ENCODE measurements around the gene PSMD4.
"Not testable (repeated sequence)": the region's sequence is repeated elsewhere in the genome, so short reads cannot be mapped to it uniquely, and the experiment has no call there.

Gene PSMD4

GRCh38 chr1:151254217-151255213, at the start of gene PSMD4:
TSS of gene PSMD4 (plus strand) at chr1:151254734. CDS start at chr1:151254783, 49 bp downstream.
- no peaks in the 10 kb centered on the region for H3K9me3 ChIP-seq (replicated peaks; ENCODE audit: insufficient read depth, low read length)
- H3F3A ChIP-seq (ENCODE audit: insufficient read depth, low read length) = peaks cover 13% of the 10 kb centered on the region
- peak within 1 kb of the TSS; percentile 79 for H3K9ac ChIP-seq (ENCODE audit: low read length)
- peak within 1 kb of the TSS; percentile 44 for H3K27ac ChIP-seq (ENCODE audit: low read length)
- peak within 1 kb of the TSS; percentile 63 for H2AFZ ChIP-seq (ENCODE audit: low read length)
- no peaks in the 10 kb centered on the region for H3K4me1 ChIP-seq (ENCODE audit: low read length)
- H3K27me3 ChIP-seq (replicated peaks; ENCODE audit: insufficient read depth, low read length) = no peaks in the 10 kb centered on the region
- no peaks in the 10 kb centered on the region for H3K36me3 ChIP-seq (replicated peaks; ENCODE audit: insufficient read depth, low read length)
- H3K9me2 ChIP-seq (replicated peaks; ENCODE audit: insufficient read depth, low read length) = no peaks in the 10 kb centered on the region
- H4K20me1 ChIP-seq (ENCODE audit: insufficient read depth, low read length) = no peaks in the 10 kb centered on the region
- peak within 1 kb of the TSS; percentile 81 for H3K4me2 ChIP-seq (ENCODE audit: low read depth, low read length)
- TF ChIP-seq CTCF (IDR thresholded peaks at IDR 0.05; ENCODE audit: low read length) = no peak
- TF ChIP-seq EZH2phosphoT487 (IDR thresholded peaks at IDR 0.05; ENCODE audit: low read length) = no peak
- TF ChIP-seq EZH2 (optimal IDR thresholded peaks at IDR 0.05; ENCODE audit: low read depth, low read length) = no peak
- peak within 1 kb of the TSS; percentile 84 for H3K4me3 ChIP-seq (ENCODE audit: low read length)
- peaks cover 51% of the 10 kb centered on the region for H3K79me2 ChIP-seq (ENCODE audit: low read length)
- DNase-seq = peak; percentile 99

- H3F3A ChIP-seq (ENCODE audit: insufficient read depth, low read length); H3K9me2 ChIP-seq (replicated peaks; ENCODE audit: insufficient read depth, low read length); H2AFZ ChIP-seq (ENCODE audit: low read length); H3K27me3 ChIP-seq (replicated peaks; ENCODE audit: insufficient read depth, low read length); H3K4me2 ChIP-seq (ENCODE audit: low read depth, low read length); H3K4me1 ChIP-seq (ENCODE audit: low read length); H3K9ac ChIP-seq (ENCODE audit: low read length); DNase-seq; H4K20me1 ChIP-seq (ENCODE audit: insufficient read depth, low read length); H3K9me3 ChIP-seq (replicated peaks; ENCODE audit: insufficient read depth, low read length); H3K27ac ChIP-seq (ENCODE audit: low read length); H3K4me3 ChIP-seq (ENCODE audit: low read length): not testable (repeated sequence)
- H3K36me3 ChIP-seq (replicated peaks; ENCODE audit: insufficient read depth, low read length) = 0 out of 2 replicates have a peak, but pooled peaks cover 18% of the 10 kb centered on the region
- H3K79me2 ChIP-seq (ENCODE audit: low read length) = peaks cover 86% of the 10 kb centered on the region
Measured at GRCh38 chr1:151205381-151205965, 49.1 kb upstream of the PSMD4 start.

GRCh38 chr1:151210830-151211229, 43.7 kb upstream of the PSMD4 start:
- H3K27ac ChIP-seq (ENCODE audit: low read length) = no peak overlapping the region
- no peak for DNase-seq
- peaks cover 83% of the 10 kb centered on the region for H3K79me2 ChIP-seq (ENCODE audit: low read length)
- H3K27me3 ChIP-seq (replicated peaks; ENCODE audit: insufficient read depth, low read length) = no peaks in the 10 kb centered on the region
- H3K9me2 ChIP-seq (replicated peaks; ENCODE audit: insufficient read depth, low read length) = no peaks in the 10 kb centered on the region
- H3K4me2 ChIP-seq (ENCODE audit: low read depth, low read length) = no peak overlapping the region
- H3K36me3 ChIP-seq (replicated peaks; ENCODE audit: insufficient read depth, low read length) = 0 out of 2 replicates have a peak, but pooled peaks cover 8% of the 10 kb centered on the region
- H3K9ac ChIP-seq (ENCODE audit: low read length) = no peak overlapping the region
- H3K9me3 ChIP-seq (replicated peaks; ENCODE audit: insufficient read depth, low read length) = no peaks in the 10 kb centered on the region
- TF ChIP-seq EZH2phosphoT487 (IDR thresholded peaks at IDR 0.05; ENCODE audit: low read length) (no peak), EZH2 (optimal IDR thresholded peaks at IDR 0.05; ENCODE audit: low read depth, low read length) (no peak), CTCF (IDR thresholded peaks at IDR 0.05; ENCODE audit: low read length) (no peak)
- no peak overlapping the region for H3K4me3 ChIP-seq (ENCODE audit: low read length)
- H3F3A ChIP-seq (ENCODE audit: insufficient read depth, low read length) = no peaks in the 10 kb centered on the region; the same call in 1 of the 2 replicates
- no peak overlapping the region for H2AFZ ChIP-seq (ENCODE audit: low read length)
- no peaks in the 10 kb centered on the region for H3K4me1 ChIP-seq (ENCODE audit: low read length)
- 0 out of 2 replicates have a peak, but pooled peaks cover 4% of the 10 kb centered on the region for H4K20me1 ChIP-seq (ENCODE audit: insufficient read depth, low read length)
